ENCODE data around the gene CPA3.

- TF ChIP-seq, protein P1, sequence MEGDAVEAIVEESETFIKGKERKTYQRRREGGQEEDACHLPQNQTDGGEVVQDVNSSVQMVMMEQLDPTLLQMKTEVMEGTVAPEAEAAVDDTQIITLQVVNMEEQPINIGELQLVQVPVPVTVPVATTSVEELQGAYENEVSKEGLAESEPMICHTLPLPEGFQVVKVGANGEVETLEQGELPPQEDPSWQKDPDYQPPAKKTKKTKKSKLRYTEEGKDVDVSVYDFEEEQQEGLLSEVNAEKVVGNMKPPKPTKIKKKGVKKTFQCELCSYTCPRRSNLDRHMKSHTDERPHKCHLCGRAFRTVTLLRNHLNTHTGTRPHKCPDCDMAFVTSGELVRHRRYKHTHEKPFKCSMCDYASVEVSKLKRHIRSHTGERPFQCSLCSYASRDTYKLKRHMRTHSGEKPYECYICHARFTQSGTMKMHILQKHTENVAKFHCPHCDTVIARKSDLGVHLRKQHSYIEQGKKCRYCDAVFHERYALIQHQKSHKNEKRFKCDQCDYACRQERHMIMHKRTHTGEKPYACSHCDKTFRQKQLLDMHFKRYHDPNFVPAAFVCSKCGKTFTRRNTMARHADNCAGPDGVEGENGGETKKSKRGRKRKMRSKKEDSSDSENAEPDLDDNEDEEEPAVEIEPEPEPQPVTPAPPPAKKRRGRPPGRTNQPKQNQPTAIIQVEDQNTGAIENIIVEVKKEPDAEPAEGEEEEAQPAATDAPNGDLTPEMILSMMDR (IDR thresholded peaks at IDR 0.05; ENCODE audit: poor library complexity) = no peak
- TF ChIP-seq EZH2 (IDR thresholded peaks at IDR 0.05; ENCODE audit: borderline replicate concordance) (no peak), EZH2phosphoT487 (IDR thresholded peaks at IDR 0.05; ENCODE audit: low read depth, severe bottlenecking, unreplicated experiment) (no peak)
Measured at GRCh38 chr3:148873977-148874376, 8.9 kb downstream of the CPA3 start.
